ENCODE results near the gene CD8A.

DNA sequence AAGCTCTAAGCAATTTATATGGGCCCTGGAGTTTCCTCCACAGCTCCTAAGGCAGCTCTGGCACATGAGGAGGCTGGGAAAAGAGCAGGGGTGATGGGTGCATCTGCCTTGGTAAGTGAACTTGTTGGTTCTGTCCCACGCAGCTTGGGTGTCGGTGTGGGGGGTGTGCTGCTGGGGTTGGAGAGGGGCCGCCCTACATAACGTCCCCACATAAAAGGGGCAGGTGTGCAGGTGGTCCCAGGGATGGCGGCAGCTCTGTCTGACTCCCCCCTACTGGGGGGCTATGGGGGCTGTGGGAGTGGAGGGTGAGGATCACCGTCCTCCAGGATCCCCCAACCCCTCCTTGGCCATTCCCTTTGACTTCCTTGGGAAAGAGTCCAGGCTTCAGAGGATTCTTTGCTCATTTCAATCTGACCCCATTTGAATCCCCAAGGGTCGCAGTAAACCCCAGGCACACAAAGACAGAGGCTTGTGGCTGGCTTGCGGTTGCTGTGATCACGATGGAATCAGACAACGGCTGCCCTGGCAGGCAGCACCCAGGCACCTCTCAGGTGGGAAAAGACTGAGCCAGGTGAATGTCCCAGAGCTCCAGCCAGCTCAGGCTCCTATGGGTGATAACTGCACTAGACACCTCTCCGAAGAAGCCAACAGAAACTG lies 34.5 kb upstream of the CD8A start:
- TF ChIP-seq GATA3 (IDR thresholded peaks at IDR 0.05; ENCODE audit: low read depth, low read length) (no peak), GATA2 (IDR thresholded peaks at IDR 0.05; ENCODE audit: low read depth, low read length) (no peak)
